Activated naive CD4-positive, alpha-beta T cell treated with anti-CD3 and anti-CD28 coated beads, Interleukin-2, amount 50 U/mL, for 24 hours (primary cell): Measurements from ENCODE around the gene MAN2B2.

Experiments used
- H3K27ac Mint-ChIP-seq: one replicate; pipeline ENCODE4 v1.8.0; 2021; ENCODE audit warnings: mild to moderate bottlenecking, mixed read lengths
- H3K27me3 Mint-ChIP-seq: one replicate; pipeline ENCODE4 v1.8.0; 2021; ENCODE audit warnings: mixed read lengths
- H3K36me3 Mint-ChIP-seq: one replicate; pipeline ENCODE4 v1.8.0; 2021; ENCODE audit warnings: mixed read lengths
- H3K4me1 Mint-ChIP-seq: one replicate; pipeline ENCODE4 v1.8.0; 2021; ENCODE audit warnings: mixed read lengths
- H3K4me3 Mint-ChIP-seq: one replicate; pipeline ENCODE4 v1.8.0; 2021; ENCODE audit warnings: mild to moderate bottlenecking, mixed read lengths
- H3K9me3 Mint-ChIP-seq: one replicate; pipeline ENCODE4 v1.8.0; 2021; ENCODE audit warnings: mixed read lengths

The MAN2B2 gene

GRCh38 chr4:6557185-6557584 lies 17.8 kb upstream of the MAN2B2 start:
- Mint-ChIP-seq H3K36me3 (no peaks in the 10 kb centered on the region), H3K27ac (no peak overlapping the region), H3K4me3 (no peak overlapping the region), H3K4me1 (no peaks in the 10 kb centered on the region), H3K9me3 (no peaks in the 10 kb centered on the region), H3K27me3 (peaks cover 44% of the 10 kb centered on the region)

- H3K27ac Mint-ChIP-seq = no peak overlapping the region
- no peaks in the 10 kb centered on the region for H3K36me3 Mint-ChIP-seq
- peaks cover 42% of the 10 kb centered on the region for H3K27me3 Mint-ChIP-seq
- no peaks in the 10 kb centered on the region for H3K4me1 Mint-ChIP-seq
- H3K4me3 Mint-ChIP-seq = no peak overlapping the region
- H3K9me3 Mint-ChIP-seq = no peaks in the 10 kb centered on the region
These were observed 17.1 kb upstream of the MAN2B2 start for GRCh38 chr4:6557856-6558255.

GRCh38 chr4:6560416-6561172 lies 14.4 kb upstream of the MAN2B2 start:
- no peak overlapping the region for H3K4me3 Mint-ChIP-seq
- H3K9me3 Mint-ChIP-seq = no peaks in the 10 kb centered on the region
- no peak overlapping the region for H3K27ac Mint-ChIP-seq
- H3K36me3 Mint-ChIP-seq = no peaks in the 10 kb centered on the region
- peaks cover 45% of the 10 kb centered on the region for H3K27me3 Mint-ChIP-seq
- no peaks in the 10 kb centered on the region for H3K4me1 Mint-ChIP-seq

GRCh38 chr4:6561173-6561516 lies 13.8 kb upstream of the MAN2B2 start:
- Mint-ChIP-seq H3K36me3 (no peaks in the 10 kb centered on the region), H3K4me1 (no peaks in the 10 kb centered on the region), H3K4me3 (no peak overlapping the region), H3K9me3 (no peaks in the 10 kb centered on the region), H3K27me3 (peaks cover 45% of the 10 kb centered on the region), H3K27ac (no peak overlapping the region)

GRCh38 chr4:6561706-6562371 lies 13.2 kb upstream of the MAN2B2 start:
- H3K4me3 Mint-ChIP-seq = no peak overlapping the region
- no peaks in the 10 kb centered on the region for H3K4me1 Mint-ChIP-seq
- no peak overlapping the region for H3K27ac Mint-ChIP-seq
- no peaks in the 10 kb centered on the region for H3K9me3 Mint-ChIP-seq
- H3K36me3 Mint-ChIP-seq = no peaks in the 10 kb centered on the region
- peaks cover 43% of the 10 kb centered on the region for H3K27me3 Mint-ChIP-seq

- Mint-ChIP-seq H3K36me3 (no peaks in the 10 kb centered on the region), H3K27ac (no peak overlapping the region), H3K9me3 (no peaks in the 10 kb centered on the region), H3K27me3 (peaks cover 36% of the 10 kb centered on the region), H3K4me3 (peak overlapping the region; percentile 15), H3K4me1 (no peaks in the 10 kb centered on the region)
These were observed 11.8 kb upstream of the MAN2B2 start for GRCh38 chr4:6562931-6563901.

GRCh38 chr4:6563935-6564645 lies 10.9 kb upstream of the MAN2B2 start:
- Mint-ChIP-seq H3K4me1 (no peaks in the 10 kb centered on the region), H3K36me3 (no peaks in the 10 kb centered on the region), H3K4me3 (peak overlapping the region; percentile 36), H3K27ac (no peak overlapping the region), H3K9me3 (no peaks in the 10 kb centered on the region), H3K27me3 (peaks cover 32% of the 10 kb centered on the region)

GRCh38 chr4:6565691-6566390 lies 9.1 kb upstream of the MAN2B2 start:
- Mint-ChIP-seq H3K27ac (no peak overlapping the region), H3K36me3 (no peaks in the 10 kb centered on the region), H3K4me1 (no peaks in the 10 kb centered on the region), H3K9me3 (no peaks in the 10 kb centered on the region), H3K4me3 (peak overlapping the region; percentile 34), H3K27me3 (peaks cover 21% of the 10 kb centered on the region)

GRCh38 chr4:6566391-6567190 lies 8.4 kb upstream of the MAN2B2 start:
- H3K36me3 Mint-ChIP-seq = no peaks in the 10 kb centered on the region
- no peaks in the 10 kb centered on the region for H3K9me3 Mint-ChIP-seq
- no peak overlapping the region for H3K27ac Mint-ChIP-seq
- H3K4me1 Mint-ChIP-seq = no peaks in the 10 kb centered on the region
- peaks cover 16% of the 10 kb centered on the region for H3K27me3 Mint-ChIP-seq
- no peak overlapping the region for H3K4me3 Mint-ChIP-seq

GRCh38 chr4:6567218-6567617 lies 7.8 kb upstream of the MAN2B2 start:
- peaks cover 11% of the 10 kb centered on the region for H3K27me3 Mint-ChIP-seq
- H3K36me3 Mint-ChIP-seq = no peaks in the 10 kb centered on the region
- H3K9me3 Mint-ChIP-seq = no peaks in the 10 kb centered on the region
- H3K27ac Mint-ChIP-seq = no peak overlapping the region
- H3K4me3 Mint-ChIP-seq = no peak overlapping the region
- H3K4me1 Mint-ChIP-seq = no peaks in the 10 kb centered on the region

- H3K36me3 Mint-ChIP-seq = no peaks in the 10 kb centered on the region
- H3K4me3 Mint-ChIP-seq = no peak overlapping the region
- peaks cover 8% of the 10 kb centered on the region for H3K27me3 Mint-ChIP-seq
- no peaks in the 10 kb centered on the region for H3K9me3 Mint-ChIP-seq
- no peaks in the 10 kb centered on the region for H3K4me1 Mint-ChIP-seq
- no peak overlapping the region for H3K27ac Mint-ChIP-seq
These were observed 6.8 kb upstream of the MAN2B2 start for GRCh38 chr4:6568148-6568547.

GRCh38 chr4:6568689-6569332 lies 6.2 kb upstream of the MAN2B2 start:
- H3K27ac Mint-ChIP-seq = no peak overlapping the region
- H3K36me3 Mint-ChIP-seq = no peaks in the 10 kb centered on the region
- no peaks in the 10 kb centered on the region for H3K4me1 Mint-ChIP-seq
- H3K4me3 Mint-ChIP-seq = no peak overlapping the region
- no peaks in the 10 kb centered on the region for H3K9me3 Mint-ChIP-seq
- peaks cover 8% of the 10 kb centered on the region for H3K27me3 Mint-ChIP-seq

GRCh38 chr4:6571608-6572007 lies 3.4 kb upstream of the MAN2B2 start:
- H3K4me3 Mint-ChIP-seq = peak overlapping the region; percentile 59
- no peaks in the 10 kb centered on the region for H3K27me3 Mint-ChIP-seq
- H3K4me1 Mint-ChIP-seq = peaks cover 5% of the 10 kb centered on the region
- no peak overlapping the region for H3K27ac Mint-ChIP-seq
- no peaks in the 10 kb centered on the region for H3K9me3 Mint-ChIP-seq
- no peaks in the 10 kb centered on the region for H3K36me3 Mint-ChIP-seq

GRCh38 chr4:6573551-6573950 lies 1.4 kb upstream of the MAN2B2 start:
- Mint-ChIP-seq H3K36me3 (no peaks in the 10 kb centered on the region), H3K27ac (no peak overlapping the region), H3K9me3 (no peaks in the 10 kb centered on the region), H3K4me1 (peaks cover 8% of the 10 kb centered on the region), H3K4me3 (peak overlapping the region; percentile 3), H3K27me3 (no peaks in the 10 kb centered on the region)
